ENCODE measurements around the gene TAS1R2. TPM values are rescaled to one million over a fixed set of nuclear protein-coding genes. Genes with fewer than 3 reads are reported as not detected.

Gene TAS1R2
- total and polyA plus RNA-seq, 9 of the 15 experiments (the other 6 are each of a cell fraction or from before 2014, with no cell fraction given), result not detected

DNA sequence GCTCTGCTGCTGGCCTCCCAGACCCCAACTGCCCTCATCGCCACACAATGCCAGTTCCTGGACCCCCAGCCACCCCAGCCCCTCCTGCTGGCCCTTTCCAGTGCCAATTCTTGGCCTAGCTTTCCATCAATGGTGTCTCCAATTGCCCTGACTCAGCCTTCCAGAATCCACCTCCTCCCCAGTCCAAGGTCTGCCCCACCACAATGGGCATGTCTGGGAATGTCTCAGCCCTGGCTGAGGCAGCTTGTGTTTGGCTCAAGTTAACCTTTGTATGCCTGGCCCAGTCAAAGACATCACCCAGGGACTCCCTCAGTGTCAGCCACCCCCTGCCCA lies 26.5 kb upstream of the TAS1R2 start (continued):
- TF ChIP-seq CXXC5 (CRISPR knock-in tag; IDR thresholded peaks at IDR 0.05), result no peak
- no peak for TF ChIP-seq HMGXB4 (CRISPR knock-in tag; IDR thresholded peaks at IDR 0.05)

- no peak overlapping the region for H2AFZ ChIP-seq (ENCODE audit: low read depth, low read length)
- no peaks in the 10 kb centered on the region for H3K27me3 ChIP-seq (ENCODE audit: control insufficient read depth in 2 of 2, insufficient read depth in 2 of 2, low read length in 2 of 2)
- H3K79me2 ChIP-seq (ENCODE audit: control insufficient read depth, insufficient read depth, low read length), result no peaks in the 10 kb centered on the region
- in situ Hi-C loops (cut with MboI) (loop anchor here (10.0 kb wide), 2 partner anchors 359 to 769 kb away; no protein-coding TSS in a partner anchor), intact Hi-C loops (cut with micrococcal nuclease) (no loop called here)
- peaks cover 12% of the 10 kb centered on the region; the same call in 1 of the 3 replicates for H3K36me3 ChIP-seq (ENCODE audit: control insufficient read depth, insufficient read depth, low read length)
- BruUV-seq (replicated peaks), result no TSS peak
- ChIA-PET POLR2A (interaction anchor here (1.1 kb wide), 1 partner anchor 8 kb away, joined by 5 read pairs; no protein-coding TSS in a partner anchor), CTCF (ENCODE audit: low intra/inter-chr PET ratio) (interaction anchor here (7.0 kb wide), 1 partner anchor 26 kb away, joined by 108 read pairs; no protein-coding TSS in a partner anchor)
- DNase-seq (ENCODE audit: extremely low read depth in 1 of 4, low spot score in 3 of 4) (no peak), ATAC-seq (no peak), FAIRE-seq (no peak)
- H3K9me3 ChIP-seq (replicated peaks; ENCODE audit: control insufficient read depth, insufficient read depth, low read depth, low read length), result no peaks in the 10 kb centered on the region
- no peak overlapping the region for H3K27ac ChIP-seq (ENCODE audit: extremely low read depth, low read depth, low read length)
- H3K4me2 ChIP-seq (ENCODE audit: insufficient read depth, low read length), result no peak overlapping the region
- H4K20me1 ChIP-seq (replicated peaks; ENCODE audit: control insufficient read depth, insufficient read depth, low read length), result peaks cover 3% of the 10 kb centered on the region; the same call in 1 of the 2 replicates
- H3K4me3 ChIP-seq, result no peak overlapping the region
- WGBS (ENCODE audit: insufficient coverage, low coverage, missing lambda C conversion rate), result 67% methylated on average over 15 of the region's 17 CpGs
- H3K9me1 ChIP-seq (ENCODE audit: control insufficient read depth, insufficient read depth, low read length), result no peaks in the 10 kb centered on the region
- no peak overlapping the region for H3K9ac ChIP-seq (ENCODE audit: insufficient read depth in 1 of 2, low read depth in 2 of 2, low read length in 2 of 2)
- peaks cover 0 to 5% of the 10 kb centered on the region in 2 experiments; a peak in 1 of 5 replicates for H3K4me1 ChIP-seq (replicated peaks in 1 of 2; ENCODE audit: control insufficient read depth in 2 of 2, insufficient read depth in 2 of 2, low read length in 2 of 2)
- TF ChIP-seq HNRNPUL1 (IDR thresholded peaks at IDR 0.05; ENCODE audit: low read length) (no peak), GATAD2B (IDR thresholded peaks at IDR 0.05; ENCODE audit: borderline replicate concordance) (no peak), RFX5 (IDR thresholded peaks at IDR 0.05; ENCODE audit: low read depth, low read length) (no peak), ID3 (CRISPR knock-in tag; IDR thresholded peaks at IDR 0.05) (no peak), ID3 (tag; IDR thresholded peaks at IDR 0.05) (no peak), E2F4 (CRISPR knock-in tag; IDR thresholded peaks at IDR 0.05; ENCODE audit: low read depth) (no peak), SMAD1 (IDR thresholded peaks at IDR 0.05; ENCODE audit: low read depth, low read length, partially characterized antibody) (no peak), CBX8 (IDR thresholded peaks at IDR 0.05; ENCODE audit: borderline replicate concordance, extremely low read depth, low read depth, low read length, poor library complexity, severe bottlenecking) (no peak)
These were observed 26.0 kb upstream of the TAS1R2 start for GRCh38 chr1:18885311-18886002.
